ENCODE data around the gene ELF1. TPM values are rescaled to one million over a fixed set of nuclear protein-coding genes. Genes with fewer than 3 reads are reported as not detected.

ELF1 gene
- total RNA-seq, 1 donor from 2014 or later = 28.5 TPM

DNA sequence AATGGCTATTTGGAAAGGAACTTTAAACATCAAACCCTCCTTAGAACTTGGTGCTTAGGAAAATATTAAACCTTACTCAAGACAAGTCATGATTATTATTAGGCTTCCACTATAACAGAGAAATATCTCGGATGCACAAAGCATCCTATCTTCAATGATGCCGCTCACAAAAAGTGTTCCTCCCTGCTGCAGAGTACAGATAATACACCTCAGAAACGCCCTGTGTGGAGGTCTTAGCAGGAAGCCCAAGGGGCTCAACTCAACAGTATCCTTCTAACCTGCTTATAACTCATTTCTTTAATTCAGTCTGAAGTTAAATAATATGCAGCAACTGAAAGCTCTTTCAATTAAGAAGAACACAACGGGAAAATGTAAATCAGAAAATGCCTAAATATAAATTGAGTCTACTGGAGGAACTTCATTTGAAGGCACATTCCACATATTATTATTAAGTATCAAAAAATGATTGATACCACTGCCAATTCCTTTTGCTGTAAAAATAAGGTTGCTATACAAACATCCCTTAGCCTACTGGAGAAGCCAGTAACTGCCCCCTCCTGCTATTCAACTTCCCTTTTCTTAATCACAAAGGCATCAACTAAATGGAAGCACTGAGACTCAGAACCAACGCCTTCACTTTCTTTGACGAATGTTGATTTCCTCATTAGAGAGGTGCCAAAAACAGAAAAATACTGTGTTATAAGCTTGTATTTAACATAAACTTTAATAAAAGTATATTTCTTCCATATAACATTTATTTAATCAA is 12.0 kb downstream of the ELF1 start:
- TF ChIP-seq, protein P1, sequence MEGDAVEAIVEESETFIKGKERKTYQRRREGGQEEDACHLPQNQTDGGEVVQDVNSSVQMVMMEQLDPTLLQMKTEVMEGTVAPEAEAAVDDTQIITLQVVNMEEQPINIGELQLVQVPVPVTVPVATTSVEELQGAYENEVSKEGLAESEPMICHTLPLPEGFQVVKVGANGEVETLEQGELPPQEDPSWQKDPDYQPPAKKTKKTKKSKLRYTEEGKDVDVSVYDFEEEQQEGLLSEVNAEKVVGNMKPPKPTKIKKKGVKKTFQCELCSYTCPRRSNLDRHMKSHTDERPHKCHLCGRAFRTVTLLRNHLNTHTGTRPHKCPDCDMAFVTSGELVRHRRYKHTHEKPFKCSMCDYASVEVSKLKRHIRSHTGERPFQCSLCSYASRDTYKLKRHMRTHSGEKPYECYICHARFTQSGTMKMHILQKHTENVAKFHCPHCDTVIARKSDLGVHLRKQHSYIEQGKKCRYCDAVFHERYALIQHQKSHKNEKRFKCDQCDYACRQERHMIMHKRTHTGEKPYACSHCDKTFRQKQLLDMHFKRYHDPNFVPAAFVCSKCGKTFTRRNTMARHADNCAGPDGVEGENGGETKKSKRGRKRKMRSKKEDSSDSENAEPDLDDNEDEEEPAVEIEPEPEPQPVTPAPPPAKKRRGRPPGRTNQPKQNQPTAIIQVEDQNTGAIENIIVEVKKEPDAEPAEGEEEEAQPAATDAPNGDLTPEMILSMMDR (conservative IDR thresholded peaks at IDR 0.05; ENCODE audit: low read depth, low read length) = no peak

GRCh38 chr13:41006306-41006705 is 12.8 kb downstream of the ELF1 start:
- no peak for DNase-seq (ENCODE audit: low read depth)

More for the DNA sequence above, 12.0 kb downstream of the ELF1 start:
- no peak overlapping the region for H3K4me3 ChIP-seq (ENCODE audit: low read depth, low read length)
- no peak for DNase-seq (ENCODE audit: low read depth)

GRCh38 chr13:41005704-41006103 is 13.4 kb downstream of the ELF1 start:
- DNase-seq (ENCODE audit: low read depth) = no peak

More at GRCh38 chr13:41006306-41006705, 12.8 kb downstream of the ELF1 start:
- TF ChIP-seq, protein P1 (conservative IDR thresholded peaks at IDR 0.05; ENCODE audit: low read depth, low read length) = no peak
- no peak overlapping the region for H3K4me3 ChIP-seq (ENCODE audit: low read depth, low read length)

GRCh38 chr13:41004875-41005693 is 14.0 kb downstream of the ELF1 start:
- no peak overlapping the region for H3K4me3 ChIP-seq (ENCODE audit: low read depth, low read length)
- TF ChIP-seq, protein P1 (conservative IDR thresholded peaks at IDR 0.05; ENCODE audit: low read depth, low read length) = no peak
- no peak for DNase-seq (ENCODE audit: low read depth)

More at GRCh38 chr13:41005704-41006103, 13.4 kb downstream of the ELF1 start:
- H3K4me3 ChIP-seq (ENCODE audit: low read depth, low read length) = no peak overlapping the region
- TF ChIP-seq, protein P1 (conservative IDR thresholded peaks at IDR 0.05; ENCODE audit: low read depth, low read length) = no peak

- TF ChIP-seq, protein P1 (conservative IDR thresholded peaks at IDR 0.05; ENCODE audit: low read depth, low read length) = no peak
- H3K4me3 ChIP-seq (ENCODE audit: low read depth, low read length) = no peak overlapping the region
- DNase-seq (ENCODE audit: low read depth) = no peak
Measured at GRCh38 chr13:41002606-41003005, 16.5 kb downstream of the ELF1 start.

DNA sequence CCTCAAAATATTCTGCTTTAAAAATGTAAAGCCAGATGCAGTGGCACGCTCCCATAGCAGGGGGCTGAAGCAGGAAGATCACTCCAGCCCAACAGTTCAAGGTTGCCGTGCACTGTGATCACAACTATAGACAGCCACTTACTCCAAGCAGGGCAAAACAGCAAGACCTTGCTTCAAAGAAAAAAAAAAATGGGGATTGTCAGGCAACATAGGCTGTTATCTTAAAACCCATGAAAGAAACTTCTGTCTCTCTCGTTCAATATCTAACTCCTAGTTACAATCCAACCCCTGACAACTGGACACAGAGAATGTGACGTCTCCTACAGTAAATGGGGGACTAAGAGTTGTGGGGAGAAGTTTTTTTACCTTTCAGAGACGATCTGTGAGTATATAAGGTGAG is 17.4 kb downstream of the ELF1 start:
- TF ChIP-seq, protein P1 (conservative IDR thresholded peaks at IDR 0.05; ENCODE audit: low read depth, low read length) = no peak
- no peak for DNase-seq (ENCODE audit: low read depth)

More for the DNA sequence above, 17.4 kb downstream of the ELF1 start:
- H3K4me3 ChIP-seq (ENCODE audit: low read depth, low read length) = no peak overlapping the region

All from epithelial cell of proximal tubule (primary cell).